ENCODE data around the gene SLC22A3. TPM values are rescaled to one million over a fixed set of nuclear protein-coding genes. Genes with fewer than 3 reads are reported as not detected.

Gene SLC22A3
- total RNA-seq, 1 donor from 2014 or later = 0.07 TPM

GRCh38 chr6:160420253-160420968 is 72.2 kb downstream of the SLC22A3 start:
- Mint-ChIP-seq H3K4me3 (no peak overlapping the region), H3K27ac (no peak overlapping the region), H3K4me1 (peaks cover 3% of the 10 kb centered on the region), H3K9me3 (no peaks in the 10 kb centered on the region), H3K27me3 (ENCODE audit: insufficient read depth, low read depth) (peaks cover 4% of the 10 kb centered on the region), H3K36me3 (no peaks in the 10 kb centered on the region)
- no peak for TF ChIP-seq EZH2 (IDR thresholded peaks at IDR 0.05)
- TF ChIP-seq, protein P1, sequence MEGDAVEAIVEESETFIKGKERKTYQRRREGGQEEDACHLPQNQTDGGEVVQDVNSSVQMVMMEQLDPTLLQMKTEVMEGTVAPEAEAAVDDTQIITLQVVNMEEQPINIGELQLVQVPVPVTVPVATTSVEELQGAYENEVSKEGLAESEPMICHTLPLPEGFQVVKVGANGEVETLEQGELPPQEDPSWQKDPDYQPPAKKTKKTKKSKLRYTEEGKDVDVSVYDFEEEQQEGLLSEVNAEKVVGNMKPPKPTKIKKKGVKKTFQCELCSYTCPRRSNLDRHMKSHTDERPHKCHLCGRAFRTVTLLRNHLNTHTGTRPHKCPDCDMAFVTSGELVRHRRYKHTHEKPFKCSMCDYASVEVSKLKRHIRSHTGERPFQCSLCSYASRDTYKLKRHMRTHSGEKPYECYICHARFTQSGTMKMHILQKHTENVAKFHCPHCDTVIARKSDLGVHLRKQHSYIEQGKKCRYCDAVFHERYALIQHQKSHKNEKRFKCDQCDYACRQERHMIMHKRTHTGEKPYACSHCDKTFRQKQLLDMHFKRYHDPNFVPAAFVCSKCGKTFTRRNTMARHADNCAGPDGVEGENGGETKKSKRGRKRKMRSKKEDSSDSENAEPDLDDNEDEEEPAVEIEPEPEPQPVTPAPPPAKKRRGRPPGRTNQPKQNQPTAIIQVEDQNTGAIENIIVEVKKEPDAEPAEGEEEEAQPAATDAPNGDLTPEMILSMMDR (IDR thresholded peaks at IDR 0.05) = no peak
- TF ChIP-seq EZH2phosphoT487 (IDR thresholded peaks at IDR 0.05) = no peak
- H3K9me3 ChIP-seq (ENCODE audit: low read depth) = no peaks in the 10 kb centered on the region
- no peak overlapping the region for H3K4me3 ChIP-seq
- no peaks in the 10 kb centered on the region for H3K79me2 ChIP-seq (ENCODE audit: low read depth)
- no peaks in the 10 kb centered on the region for H3K4me1 ChIP-seq
- H4K20me1 ChIP-seq (ENCODE audit: low read depth) = no peaks in the 10 kb centered on the region
- H2AFZ ChIP-seq (replicated peaks) = no peak overlapping the region
- H3K27ac ChIP-seq = no peak overlapping the region
- H3K9ac ChIP-seq = no peak overlapping the region
- H3K27me3 ChIP-seq = no peaks in the 10 kb centered on the region
- no peak overlapping the region for H3K4me2 ChIP-seq
- H3K36me3 ChIP-seq = no peaks in the 10 kb centered on the region
- DNase-seq (ENCODE audit: low spot score) = no peak
- H3F3A ChIP-seq (ENCODE audit: low read depth) = no peaks in the 10 kb centered on the region

- Histone ChIP-seq H4K20me1 (ENCODE audit: low read depth) (no peaks in the 10 kb centered on the region), H3K27ac (no peak overlapping the region), H3K79me2 (ENCODE audit: low read depth) (no peaks in the 10 kb centered on the region), H3K4me3 (no peak overlapping the region), H3K4me1 (no peaks in the 10 kb centered on the region), H3K9ac (no peak overlapping the region), H2AFZ (replicated peaks) (no peak overlapping the region), H3K27me3 (no peaks in the 10 kb centered on the region), H3K4me2 (no peak overlapping the region), H3F3A (ENCODE audit: low read depth) (no peaks in the 10 kb centered on the region), H3K36me3 (no peaks in the 10 kb centered on the region), H3K9me3 (ENCODE audit: low read depth) (no peaks in the 10 kb centered on the region)
- H3K27ac Mint-ChIP-seq = no peak overlapping the region
- peaks cover 3% of the 10 kb centered on the region for H3K4me1 Mint-ChIP-seq
- no peaks in the 10 kb centered on the region for H3K36me3 Mint-ChIP-seq
- DNase-seq (ENCODE audit: low spot score) = no peak
- H3K4me3 Mint-ChIP-seq = no peak overlapping the region
- TF ChIP-seq, protein P1 (IDR thresholded peaks at IDR 0.05) = no peak
- TF ChIP-seq EZH2phosphoT487 (IDR thresholded peaks at IDR 0.05) (no peak), EZH2 (IDR thresholded peaks at IDR 0.05) (no peak)
- H3K27me3 Mint-ChIP-seq (ENCODE audit: insufficient read depth, low read depth) = peaks cover 1% of the 10 kb centered on the region
- H3K9me3 Mint-ChIP-seq = no peaks in the 10 kb centered on the region
Observed at GRCh38 chr6:160420969-160421556, 72.9 kb downstream of the SLC22A3 start.

- Histone ChIP-seq H3K79me2 (ENCODE audit: low read depth) (no peaks in the 10 kb centered on the region), H3K4me1 (no peaks in the 10 kb centered on the region), H3K4me2 (no peak overlapping the region), H3K36me3 (no peaks in the 10 kb centered on the region), H3K27ac (no peak overlapping the region), H3K9me3 (ENCODE audit: low read depth) (no peaks in the 10 kb centered on the region), H3K27me3 (no peaks in the 10 kb centered on the region), H4K20me1 (ENCODE audit: low read depth) (no peaks in the 10 kb centered on the region), H3K4me3 (no peak overlapping the region), H3K9ac (no peak overlapping the region), H2AFZ (replicated peaks) (no peak overlapping the region), H3F3A (ENCODE audit: low read depth) (no peaks in the 10 kb centered on the region)
- no peak overlapping the region for H3K4me3 Mint-ChIP-seq
- TF ChIP-seq EZH2phosphoT487 (IDR thresholded peaks at IDR 0.05) = no peak
- peaks cover 3% of the 10 kb centered on the region for H3K4me1 Mint-ChIP-seq
- DNase-seq (ENCODE audit: low spot score) = no peak
- peaks cover 2% of the 10 kb centered on the region for H3K27me3 Mint-ChIP-seq (ENCODE audit: insufficient read depth, low read depth)
- H3K9me3 Mint-ChIP-seq = no peaks in the 10 kb centered on the region
- no peaks in the 10 kb centered on the region for H3K36me3 Mint-ChIP-seq
- no peak overlapping the region for H3K27ac Mint-ChIP-seq
Observed at GRCh38 chr6:160421854-160422253, 73.7 kb downstream of the SLC22A3 start.

- Mint-ChIP-seq H3K4me1 (peaks cover 3% of the 10 kb centered on the region), H3K9me3 (no peaks in the 10 kb centered on the region), H3K4me3 (no peak overlapping the region), H3K36me3 (no peaks in the 10 kb centered on the region), H3K27me3 (ENCODE audit: insufficient read depth, low read depth) (peaks cover 5% of the 10 kb centered on the region), H3K27ac (no peak overlapping the region)
- Histone ChIP-seq H3K27ac (no peak overlapping the region), H3F3A (ENCODE audit: low read depth) (no peaks in the 10 kb centered on the region), H3K36me3 (no peaks in the 10 kb centered on the region), H3K27me3 (no peaks in the 10 kb centered on the region), H2AFZ (replicated peaks) (no peak overlapping the region), H3K9ac (no peak overlapping the region), H3K9me3 (ENCODE audit: low read depth) (no peaks in the 10 kb centered on the region), H3K4me2 (no peak overlapping the region), H3K4me1 (peaks cover 2% of the 10 kb centered on the region), H4K20me1 (ENCODE audit: low read depth) (no peaks in the 10 kb centered on the region), H3K79me2 (ENCODE audit: low read depth) (no peaks in the 10 kb centered on the region), H3K4me3 (no peak overlapping the region)
- no peak for DNase-seq (ENCODE audit: low spot score)
- TF ChIP-seq, protein P1 (IDR thresholded peaks at IDR 0.05) = no peak
- no peak for TF ChIP-seq EZH2 (IDR thresholded peaks at IDR 0.05)
- no peak for TF ChIP-seq EZH2phosphoT487 (IDR thresholded peaks at IDR 0.05)
Observed at GRCh38 chr6:160424256-160424655, 76.1 kb downstream of the SLC22A3 start.
